GM21717 (cell line): Measurements from ENCODE around the gene G2E3.

ENCODE experiments used
- ATAC-seq: cut with Tn5 transposase; IDR thresholded peaks from one replicate; pipeline ENCODE4 v1.9.1; 2021; ENCODE audit warnings: mild to moderate bottlenecking, moderate library complexity; ENCODE audit not compliant: unreplicated experiment

G2E3 gene

GRCh38 chr14:30648471-30648870 is 89.5 kb downstream of the G2E3 start:
- ATAC-seq: no peak

DNA sequence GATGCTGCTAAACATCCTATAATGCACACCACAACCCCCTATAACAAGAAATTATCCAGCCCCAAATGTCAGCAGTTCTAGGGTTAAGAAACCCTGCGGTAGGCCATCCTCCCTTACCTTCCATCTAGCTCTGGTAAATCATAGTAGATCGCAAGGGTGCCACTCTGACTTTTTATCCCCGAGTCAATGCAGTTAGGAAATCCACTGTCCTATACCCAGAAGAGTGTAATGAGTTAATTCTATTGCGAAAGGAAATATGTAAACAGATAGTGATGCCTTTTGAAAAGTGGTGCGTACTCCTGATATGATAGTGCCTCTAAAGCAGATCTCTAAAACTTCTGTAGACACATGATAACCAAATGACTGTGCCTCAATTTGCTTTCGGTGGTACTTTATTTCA is 93.0 kb downstream of the G2E3 start:
- no peak for ATAC-seq

DNA sequence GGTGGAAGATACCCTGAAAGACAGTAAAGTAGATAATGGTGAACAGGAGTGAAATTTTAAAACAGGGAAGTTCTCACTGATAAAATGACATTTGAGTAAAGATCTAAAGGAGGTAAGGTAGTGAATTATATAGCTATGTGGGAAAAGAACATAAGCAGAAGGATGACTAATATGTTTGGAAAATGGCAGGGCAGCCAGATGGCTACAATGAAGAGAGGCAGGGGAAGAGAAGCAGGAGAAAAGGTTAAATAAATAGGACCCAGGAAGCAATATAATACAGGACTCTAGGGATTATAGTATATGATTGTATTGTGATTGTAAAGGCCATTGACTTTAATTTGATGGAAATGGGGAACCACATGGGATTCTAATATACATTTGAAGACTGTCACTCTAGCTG is 96.2 kb downstream of the G2E3 start:
- ATAC-seq: no peak

- ATAC-seq: no peak
Observed at GRCh38 chr14:30655658-30656057, 96.7 kb downstream of the G2E3 start.

GRCh38 chr14:30656190-30656632 is 97.3 kb downstream of the G2E3 start:
- no peak for ATAC-seq

DNA sequence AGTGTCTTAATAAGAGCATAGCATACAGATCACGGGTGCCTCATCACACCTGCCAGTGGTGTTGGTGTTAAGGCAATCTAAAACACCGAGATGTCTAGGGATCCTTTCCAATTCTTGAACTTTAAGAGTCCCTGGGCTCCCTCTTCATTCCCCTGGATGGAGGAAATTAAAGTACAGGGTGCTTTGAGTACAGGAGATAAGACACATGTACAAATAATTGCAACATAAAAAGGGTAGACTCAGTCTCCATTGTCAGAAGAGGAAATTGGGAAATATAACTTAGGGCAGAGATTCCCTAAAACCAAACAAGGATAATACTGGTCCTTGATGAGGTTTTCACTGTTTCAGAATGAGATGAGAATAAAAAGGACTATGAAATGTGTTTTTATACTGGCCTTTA is 98.1 kb downstream of the G2E3 start:
- no peak for ATAC-seq

GRCh38 chr14:30657606-30658163 is 98.7 kb downstream of the G2E3 start:
- no peak for ATAC-seq

DNA sequence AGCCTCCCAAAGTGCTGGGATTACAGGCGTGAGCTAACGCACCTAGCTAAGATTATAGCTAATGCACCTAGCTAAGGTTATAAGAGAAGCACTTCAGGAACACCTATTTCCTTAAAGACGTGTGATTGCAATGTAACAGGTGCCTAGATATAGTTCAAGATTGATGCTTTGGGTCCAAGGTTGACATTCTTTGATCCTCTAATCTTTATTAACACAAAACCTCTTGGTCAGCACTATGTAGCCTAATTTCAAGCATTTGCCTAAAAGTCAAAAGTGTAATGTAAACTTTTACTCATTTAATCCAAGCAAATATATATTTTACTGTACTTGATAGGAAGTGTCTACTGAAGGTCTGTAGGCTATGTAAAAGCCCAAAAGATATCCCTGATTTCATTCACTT is 99.7 kb downstream of the G2E3 start:
- no peak for ATAC-seq

DNA sequence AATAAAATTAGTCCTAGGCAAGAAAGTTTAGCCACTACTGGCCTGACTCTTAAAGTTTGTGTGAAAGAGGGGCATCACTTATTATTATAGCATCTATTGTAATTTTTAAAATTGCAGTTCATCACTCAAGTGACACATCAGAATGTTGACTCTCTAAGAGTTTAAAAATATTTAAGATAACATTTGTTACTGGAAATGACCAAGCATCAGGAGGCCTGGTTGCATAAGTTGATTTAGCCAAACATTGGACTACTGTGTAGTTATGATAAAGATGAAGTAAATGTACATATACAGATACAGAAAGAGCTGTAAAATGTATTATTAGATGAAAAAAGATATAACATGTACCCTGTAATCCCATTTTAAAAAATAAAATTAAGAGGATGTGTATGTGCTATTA is 110.6 kb downstream of the G2E3 start:
- no peak for ATAC-seq
